Fibroblast of peridontal ligament (primary cell): ENCODE results near the gene PCP4.

Source experiments
- DNase-seq: peaks from one replicate; pipeline ENCODE4 v3.0.0-alpha.2; 2010; ENCODE audit errors: extremely low read depth

PCP4 gene

DNA sequence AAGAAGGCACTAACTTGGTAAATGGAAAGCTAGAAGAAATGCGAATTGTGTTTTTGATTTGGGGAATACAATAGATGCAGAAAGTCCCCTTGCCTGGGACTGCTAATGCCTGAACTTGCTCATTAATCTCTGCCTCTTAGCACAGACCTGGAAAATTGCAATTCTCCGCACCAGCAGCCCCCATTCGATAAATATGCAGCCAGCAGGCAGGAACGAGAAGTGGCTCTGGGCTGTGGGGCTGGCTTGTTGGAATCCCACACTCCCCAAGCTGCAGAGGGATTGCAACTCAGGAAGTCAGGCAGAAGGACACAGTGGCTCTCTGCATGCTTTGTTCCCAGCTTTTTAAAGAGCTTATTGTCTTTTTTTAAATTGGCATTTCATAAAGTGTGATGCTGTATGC is 51.3 kb downstream of the PCP4 start:
- no peak for DNase-seq

DNA sequence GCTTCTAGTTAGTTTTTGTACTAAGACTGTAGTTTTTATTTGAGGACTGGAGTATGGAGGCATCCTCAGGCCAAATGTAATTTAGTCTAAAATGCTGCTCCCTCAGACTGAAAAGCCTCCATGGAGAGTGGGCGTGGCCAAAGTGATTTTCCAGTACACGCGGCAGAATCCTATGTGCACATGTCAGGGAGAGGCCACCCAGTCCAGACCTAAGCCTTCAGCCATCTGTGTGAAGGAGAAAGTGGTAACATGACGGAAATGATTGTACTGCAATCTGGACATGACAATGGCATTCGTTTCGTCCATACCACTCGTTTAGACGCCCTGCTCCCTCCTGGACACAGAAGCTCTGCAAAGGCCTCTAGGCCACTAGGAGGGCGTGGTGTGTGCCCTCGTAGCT is 56.2 kb downstream of the PCP4 start:
- DNase-seq = no peak

DNA sequence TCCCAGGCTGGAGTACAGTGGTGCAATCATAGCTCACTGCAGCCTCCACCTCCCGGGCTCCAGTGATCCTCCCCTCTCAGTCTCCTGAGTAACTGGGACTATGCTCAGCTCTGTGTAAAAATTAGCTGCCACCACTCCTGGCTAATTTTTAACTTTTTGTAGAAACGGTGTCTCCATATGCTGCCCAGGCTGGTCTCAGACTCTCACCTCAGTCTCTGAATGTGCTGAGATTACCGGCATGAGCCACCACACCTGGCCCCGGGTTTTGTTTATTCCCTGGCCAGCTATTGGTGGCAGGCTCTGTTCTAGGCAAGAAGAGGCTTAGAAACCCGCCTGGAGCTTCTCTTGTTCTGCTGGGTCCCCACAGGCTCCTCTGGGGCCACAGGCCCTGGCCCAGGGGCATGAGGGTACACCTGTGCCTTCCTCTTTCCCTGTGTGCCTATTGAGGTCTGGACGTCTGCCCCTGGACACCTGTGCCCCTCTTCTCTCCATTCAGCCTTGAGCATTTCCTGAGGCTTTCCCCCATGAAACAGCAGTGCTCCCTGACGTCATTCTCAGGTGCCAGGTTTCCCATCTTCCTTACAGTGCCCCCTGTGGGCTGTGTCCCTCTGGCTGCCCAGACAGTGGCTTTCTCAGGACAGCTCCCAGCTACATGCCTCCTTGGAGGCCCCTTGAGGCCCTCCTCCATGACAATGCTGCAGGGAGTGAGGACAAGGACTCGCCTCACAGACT is 57.5 kb downstream of the PCP4 start:
- no peak for DNase-seq

DNA sequence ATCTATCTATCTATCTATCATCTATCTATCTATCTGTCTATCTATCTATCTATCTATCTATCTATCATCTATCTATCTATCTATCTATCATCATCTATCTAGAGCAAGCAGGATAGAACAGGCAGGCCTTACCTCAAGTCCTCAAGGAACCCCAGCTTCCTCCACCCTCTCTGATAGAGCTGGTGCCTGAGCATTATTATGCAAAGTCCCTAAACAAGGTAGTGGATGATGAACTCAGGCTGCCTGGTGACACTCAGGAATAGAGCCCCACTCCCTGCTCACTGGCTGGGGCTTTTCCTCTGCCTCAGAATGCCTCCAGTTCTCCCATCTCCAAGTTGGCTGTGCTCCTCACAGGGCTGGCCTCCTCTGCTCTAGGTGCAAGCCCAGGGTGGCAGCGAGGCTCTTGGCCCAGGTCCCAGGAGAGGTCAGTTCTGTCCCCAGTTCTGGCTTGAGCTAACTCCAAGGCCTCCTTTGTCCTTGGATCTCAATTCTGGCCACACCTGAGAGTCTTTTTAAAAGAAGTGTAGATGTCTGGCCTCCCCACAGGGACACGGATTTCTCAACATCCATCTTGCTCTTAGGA is 60.2 kb downstream of the PCP4 start:
- DNase-seq = no peak

DNA sequence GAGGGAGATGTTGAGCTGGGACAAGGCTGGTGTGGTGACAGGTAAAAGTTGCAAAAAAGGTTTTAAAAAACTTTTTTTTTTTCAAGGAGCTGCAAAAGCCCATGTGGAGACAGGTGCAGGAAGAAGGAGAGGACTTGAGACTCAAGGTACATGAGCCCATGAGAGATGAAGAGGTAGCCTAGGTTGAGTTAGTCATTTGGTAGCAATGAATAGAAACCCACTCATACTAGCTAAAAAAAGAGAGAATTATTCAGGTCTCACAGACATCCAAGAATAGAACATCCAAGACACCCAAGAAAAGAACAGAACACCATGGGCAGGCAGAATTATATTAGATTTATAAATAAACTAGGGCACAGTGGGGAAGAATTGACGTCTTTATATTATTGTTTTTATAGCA is 65.1 kb downstream of the PCP4 start:
- DNase-seq = no peak

DNA sequence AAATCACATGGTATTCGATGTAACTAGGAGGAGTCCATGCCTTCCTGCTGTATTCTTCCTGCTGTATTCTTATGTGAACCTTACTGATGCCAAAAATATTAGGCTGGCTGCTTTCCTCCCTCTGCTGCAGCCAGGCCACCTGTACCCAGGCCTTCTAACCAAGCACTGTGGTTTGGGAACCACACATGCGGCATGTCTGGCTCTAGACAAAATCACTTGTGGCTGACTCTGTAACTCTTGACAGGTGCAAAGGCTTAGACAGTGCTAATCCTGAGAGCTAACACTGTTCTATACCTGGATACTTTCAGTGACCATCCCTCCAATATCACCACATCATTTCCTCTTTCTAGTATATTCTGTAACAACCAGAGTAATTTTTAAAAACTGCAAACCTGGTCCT is 67.7 kb downstream of the PCP4 start:
- DNase-seq = no peak

DNA sequence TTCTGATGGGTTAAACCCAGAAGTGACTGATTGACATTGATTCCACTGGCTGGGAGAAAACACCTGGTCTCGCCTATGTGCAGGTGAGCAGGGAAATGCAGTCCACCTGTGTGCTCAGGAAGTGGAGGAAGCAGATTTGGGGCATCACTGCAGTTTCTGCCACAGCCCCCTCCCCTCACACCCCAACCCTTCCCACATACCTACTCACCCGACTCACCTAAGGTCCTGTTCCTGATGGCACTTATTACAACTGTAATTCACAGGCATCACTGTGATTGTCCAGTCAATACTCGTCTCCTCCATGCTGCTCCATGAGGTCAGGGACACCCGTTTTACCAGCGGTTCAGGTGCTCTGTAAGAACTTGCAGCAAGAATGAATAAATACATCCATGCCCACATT is 68.5 kb downstream of the PCP4 start:
- DNase-seq = no peak

DNA sequence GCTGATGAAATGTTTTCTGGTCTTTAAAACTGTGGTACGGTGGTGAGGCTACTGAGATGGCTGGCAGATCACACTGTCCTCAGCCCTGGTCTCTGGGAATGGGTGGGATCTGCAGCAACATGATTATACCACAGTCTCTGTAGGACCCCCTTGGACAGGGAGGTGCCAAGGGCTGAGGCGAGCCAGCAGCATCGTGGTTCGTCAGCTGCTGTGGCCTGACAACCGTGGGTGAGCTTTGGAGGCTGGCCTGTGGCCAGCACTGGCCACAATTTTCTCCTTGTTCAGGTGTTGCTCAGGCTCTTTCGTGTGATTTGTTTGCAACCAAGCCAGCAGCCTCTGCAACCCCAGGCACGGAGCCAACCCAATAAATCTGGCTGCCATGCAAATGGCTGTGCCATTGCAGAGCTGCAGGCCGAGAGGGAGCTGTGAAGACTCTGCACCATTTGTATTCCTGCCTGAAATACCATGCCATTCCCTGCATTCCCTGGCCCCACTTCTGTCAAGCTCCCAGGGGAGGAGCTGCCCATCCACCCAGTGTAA is 70.9 kb downstream of the PCP4 start:
- no peak for DNase-seq

DNA sequence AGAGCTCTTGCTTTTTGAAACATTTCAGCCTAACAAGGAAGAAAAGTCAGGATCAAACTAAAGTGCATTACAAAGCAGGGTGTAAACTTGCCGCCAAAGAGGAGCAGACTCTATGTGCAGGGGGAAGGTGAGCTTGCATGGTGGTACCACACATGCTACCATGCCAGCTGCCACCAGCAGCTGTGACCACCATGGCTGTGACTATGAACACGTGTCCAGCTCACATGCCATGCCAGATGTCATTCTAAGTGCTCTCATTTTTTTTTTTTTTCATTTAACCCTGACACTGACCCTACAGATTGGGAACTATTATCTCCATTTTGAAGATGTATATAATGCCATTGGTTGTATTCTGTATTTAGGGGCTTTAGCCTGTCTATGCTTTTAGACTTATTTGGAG is 79.0 kb downstream of the PCP4 start:
- no peak for DNase-seq

DNA sequence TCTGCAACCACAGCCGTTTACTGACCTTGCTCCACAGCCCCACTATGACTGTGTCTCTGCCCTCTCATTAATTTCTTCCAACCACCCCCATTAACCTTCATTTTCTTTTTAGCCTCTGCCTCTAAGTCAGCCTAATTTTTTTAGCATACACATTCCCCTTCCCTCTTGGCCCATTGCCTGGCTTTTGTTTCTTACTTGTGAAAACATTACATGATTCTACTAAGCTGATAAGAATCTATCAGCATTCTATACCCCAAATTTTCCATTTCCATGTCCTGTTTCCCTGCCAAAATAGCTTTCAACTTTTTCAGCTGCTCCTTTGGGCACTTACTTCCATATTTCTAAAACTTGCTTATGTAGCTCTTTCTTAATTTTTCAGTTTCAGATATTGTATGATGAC is 79.8 kb downstream of the PCP4 start:
- no peak for DNase-seq

DNA sequence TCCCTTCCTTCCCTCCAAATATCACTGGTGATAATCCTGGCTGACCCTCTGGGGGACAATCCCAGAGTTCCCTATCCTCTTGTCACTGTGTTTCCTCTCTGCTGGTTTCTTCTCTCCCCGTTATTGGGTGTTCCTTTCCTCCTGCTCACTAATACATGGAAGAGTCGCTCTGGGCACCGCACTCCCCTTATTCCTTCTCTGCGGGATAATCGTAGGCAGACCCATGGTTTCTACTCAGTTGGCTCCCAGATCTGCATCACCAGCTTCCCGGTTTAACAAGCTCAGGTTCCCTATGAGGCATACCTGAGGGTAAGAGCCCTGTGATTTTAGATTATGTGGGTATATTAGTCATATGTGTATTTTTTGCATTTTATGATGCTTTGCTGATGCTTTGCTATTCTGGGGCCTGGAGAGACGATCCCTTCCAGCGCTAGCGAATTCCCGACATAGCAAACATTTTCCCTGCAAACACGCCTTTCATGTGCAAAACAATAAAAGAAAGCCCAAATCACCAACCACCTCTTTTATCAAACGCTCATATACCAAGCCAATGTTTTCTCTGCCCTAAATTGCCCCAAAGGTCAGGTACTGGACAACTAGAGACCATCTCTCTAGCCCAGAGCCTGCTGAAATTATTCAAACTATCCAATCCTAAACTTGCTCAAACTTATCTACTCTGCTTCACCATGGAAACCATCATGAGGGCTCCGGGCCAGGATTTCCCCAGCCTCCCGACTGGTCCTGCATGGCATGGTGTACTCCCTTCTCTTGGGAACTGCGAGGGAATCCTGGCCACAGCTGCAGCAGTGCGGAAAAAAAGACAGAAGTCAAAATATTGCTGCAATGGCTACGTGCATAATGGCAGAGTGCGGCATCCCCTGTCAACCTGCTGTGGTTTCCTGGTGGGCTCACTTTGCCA is 84.2 kb downstream of the PCP4 start:
- DNase-seq = no peak

DNA sequence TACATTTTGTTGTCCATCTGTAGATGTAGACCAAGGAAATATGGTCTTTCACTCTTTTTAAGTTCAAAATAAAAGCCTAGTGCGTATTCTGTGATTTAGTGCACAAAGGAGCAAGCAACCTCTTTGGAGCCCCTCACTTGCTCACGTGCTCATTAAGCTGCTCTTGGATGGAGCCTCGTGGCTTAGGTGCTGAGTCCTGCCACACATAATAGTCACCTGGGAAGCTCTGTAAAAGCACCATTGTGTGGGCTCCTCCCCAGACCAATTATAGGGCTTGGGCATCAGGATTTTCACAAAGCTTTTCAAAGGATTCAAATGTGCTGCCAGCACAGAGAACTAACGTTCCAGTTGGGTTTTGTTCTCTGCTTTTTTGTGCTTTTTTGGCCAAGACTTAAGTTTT is 85.0 kb downstream of the PCP4 start:
- no peak for DNase-seq

DNA sequence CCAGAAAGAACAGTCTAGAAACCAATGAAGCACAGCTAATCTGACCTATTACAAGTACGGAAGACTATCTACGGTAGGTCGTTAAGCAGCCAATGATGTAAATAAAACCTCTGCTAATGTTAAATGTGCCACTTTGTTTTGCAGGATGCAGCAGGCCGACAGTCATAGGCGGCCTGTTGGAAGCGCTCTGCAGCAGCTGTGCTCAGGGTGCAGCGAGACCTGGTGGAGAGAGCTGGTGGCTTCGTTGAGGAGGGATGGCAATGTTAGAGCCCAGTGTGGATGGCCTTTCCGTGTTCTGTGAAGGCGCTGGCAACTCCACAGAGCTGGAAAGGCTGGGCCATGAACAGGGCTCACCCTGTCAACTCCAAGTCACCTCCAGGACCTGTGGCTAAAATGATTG is 87.3 kb downstream of the PCP4 start:
- no peak for DNase-seq

DNA sequence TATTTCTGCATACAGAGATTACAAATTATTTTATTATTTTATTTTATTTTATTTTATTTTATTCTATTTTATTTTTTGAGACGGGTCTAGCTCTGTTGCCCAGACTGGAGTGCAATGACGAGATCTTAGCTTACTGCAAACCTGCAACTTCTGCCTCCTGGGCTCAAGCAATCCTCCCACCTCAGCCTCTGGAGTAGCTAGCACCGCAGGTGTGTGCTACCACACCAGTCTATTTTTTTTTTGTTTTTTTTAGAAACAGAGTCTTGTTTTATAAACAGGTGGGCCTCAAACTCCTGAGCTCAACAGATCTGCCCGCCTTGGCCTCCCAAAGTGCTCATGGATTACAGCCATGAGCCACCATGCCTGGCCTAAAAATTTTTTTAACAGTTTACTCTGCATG is 88.1 kb downstream of the PCP4 start:
- DNase-seq = no peak

DNA sequence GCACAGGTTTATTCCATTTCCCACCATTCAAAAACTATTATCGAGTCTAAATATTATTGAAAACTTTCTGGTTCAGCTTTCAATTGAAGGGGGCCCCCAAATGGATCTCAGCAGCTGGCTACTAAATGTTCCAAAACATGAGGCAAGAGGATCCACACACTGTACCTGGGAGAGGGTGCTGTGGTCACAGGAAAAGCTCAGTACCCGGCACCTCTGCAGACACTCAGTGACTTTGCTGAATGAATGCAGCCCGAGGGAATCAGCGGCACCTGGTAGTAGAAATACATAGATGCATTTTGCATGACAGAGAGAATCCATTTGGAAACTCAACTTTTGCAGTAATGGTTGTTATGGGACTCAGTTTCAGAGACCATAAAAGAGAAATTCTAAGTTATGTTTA is 89.3 kb downstream of the PCP4 start:
- DNase-seq = no peak

DNA sequence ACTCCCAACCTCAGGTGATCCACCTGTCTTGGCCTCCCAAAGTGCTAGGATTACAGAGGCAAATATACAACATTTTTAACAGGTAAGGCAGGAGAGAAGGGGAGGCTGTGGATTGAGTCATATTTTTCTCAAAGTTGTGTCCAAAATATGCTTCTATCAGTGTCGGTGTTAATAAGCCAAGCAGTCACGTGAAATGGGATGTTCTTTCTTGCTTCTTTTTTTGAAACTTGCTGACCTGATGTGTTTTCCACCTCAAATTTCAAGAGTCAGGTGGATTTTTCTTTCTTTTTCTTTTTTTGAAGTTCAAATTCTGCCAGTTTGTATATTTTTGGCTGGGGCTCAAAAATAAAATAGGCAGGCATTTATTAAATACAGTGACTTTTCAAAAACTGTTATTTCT is 91.5 kb downstream of the PCP4 start:
- DNase-seq = no peak

DNA sequence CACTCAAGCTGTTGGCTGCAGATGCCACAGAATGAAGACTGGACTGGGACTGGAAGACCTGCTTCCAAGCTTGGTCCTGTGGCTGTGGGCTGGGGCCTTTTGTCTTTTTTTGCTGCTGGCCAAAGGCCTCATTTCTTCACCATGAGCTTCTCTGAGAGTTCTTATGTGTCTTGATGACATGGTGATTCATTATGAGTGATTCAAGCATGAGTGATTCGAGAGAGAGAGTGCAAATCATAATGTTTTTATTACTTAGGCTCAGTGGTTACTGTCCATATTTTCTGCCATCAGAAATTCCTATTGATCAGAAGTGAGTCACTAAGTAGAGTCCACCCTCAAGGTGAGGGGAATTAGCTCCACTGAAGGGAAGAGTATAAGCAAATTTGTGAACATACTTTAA is 94.0 kb downstream of the PCP4 start:
- DNase-seq = no peak

DNA sequence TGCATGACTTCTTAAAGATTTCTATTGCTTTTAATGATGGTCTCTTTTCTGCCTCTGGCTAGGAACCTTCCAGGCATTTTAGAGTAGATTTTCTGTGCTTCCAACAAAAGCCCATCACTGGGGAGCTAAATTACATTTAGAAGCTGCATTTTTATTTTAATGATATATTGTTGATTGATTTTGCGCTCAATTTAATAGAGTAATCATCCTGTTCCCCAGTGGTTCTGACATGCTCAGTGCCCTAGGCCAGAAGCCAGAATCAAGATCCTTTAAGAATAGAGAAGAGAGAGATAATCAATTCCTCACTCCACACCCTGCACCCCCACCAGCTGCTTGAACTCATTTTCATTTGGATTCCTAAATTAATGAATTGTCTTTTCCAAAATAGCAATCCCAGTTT is 97.8 kb downstream of the PCP4 start:
- no peak for DNase-seq

DNA sequence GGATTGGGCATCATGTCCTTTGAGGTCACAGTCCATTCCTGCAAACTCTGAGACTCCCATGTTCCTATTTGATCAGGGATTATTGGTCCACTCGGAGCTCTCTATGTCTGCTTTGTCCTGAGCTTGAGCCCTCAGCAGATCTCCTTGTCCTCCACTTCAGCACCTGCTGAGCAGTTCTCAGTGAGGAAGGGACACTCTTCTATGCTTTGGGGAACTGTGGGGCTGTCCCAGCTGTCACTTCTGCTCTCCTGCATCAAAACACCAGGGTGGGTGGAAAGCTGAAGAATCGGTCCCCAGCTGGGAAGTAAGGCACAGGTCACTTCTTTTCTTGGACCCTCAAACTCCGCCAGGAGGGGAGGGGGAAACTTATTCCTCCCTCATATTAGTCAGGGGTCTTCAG is 99.5 kb downstream of the PCP4 start:
- no peak for DNase-seq

DNA sequence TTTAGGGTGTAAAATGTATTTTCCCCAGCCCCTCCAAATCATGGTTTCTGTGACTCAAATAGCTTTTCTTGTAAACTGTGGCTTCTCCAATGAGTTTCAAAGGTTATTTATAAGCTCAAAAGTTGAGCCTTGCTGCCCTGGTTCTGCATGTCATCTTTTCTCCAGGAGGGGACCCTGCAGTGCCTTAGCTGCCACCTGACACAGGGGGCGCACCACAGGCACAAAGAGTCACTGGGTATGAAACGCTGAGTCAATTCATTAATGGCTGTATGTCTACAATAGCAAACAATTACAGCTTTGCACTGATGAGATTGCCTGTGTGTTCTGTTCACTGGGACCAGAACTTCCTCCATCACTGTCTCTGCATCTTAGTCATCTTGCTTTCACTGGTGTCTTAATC is 100.8 kb downstream of the PCP4 start:
- DNase-seq = no peak

DNA sequence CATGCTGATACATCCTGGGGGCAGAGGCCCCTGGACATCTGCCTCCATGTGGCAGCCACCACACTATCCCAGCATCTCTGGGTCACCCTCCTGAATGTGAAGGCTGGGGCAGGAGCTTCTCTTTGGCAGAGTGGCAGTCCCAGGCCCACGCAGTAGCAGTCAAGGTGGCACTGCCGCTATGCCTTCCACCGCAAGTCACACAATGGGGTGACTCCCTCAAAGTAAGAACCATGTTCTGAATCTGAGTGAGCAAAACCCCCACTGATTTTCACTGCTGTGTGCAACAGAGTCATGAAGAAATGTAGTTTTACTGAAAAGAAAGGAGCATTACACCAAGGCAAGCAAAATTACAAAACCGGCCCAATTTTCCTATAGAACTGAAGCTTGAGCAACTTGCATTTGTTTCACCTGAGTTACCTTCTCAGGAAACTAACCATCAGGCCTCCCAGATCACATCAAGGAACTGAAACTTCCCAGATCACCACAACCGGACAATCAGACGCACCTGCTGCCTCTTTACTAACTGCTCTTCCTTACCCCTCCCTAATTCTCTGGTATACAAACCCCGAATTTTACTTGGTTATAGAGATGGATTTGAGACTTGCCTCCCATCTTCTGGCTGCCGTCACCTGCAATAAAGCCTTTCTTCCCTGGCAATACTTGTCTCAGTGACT is 102.6 kb downstream of the PCP4 start:
- no peak for DNase-seq

DNA sequence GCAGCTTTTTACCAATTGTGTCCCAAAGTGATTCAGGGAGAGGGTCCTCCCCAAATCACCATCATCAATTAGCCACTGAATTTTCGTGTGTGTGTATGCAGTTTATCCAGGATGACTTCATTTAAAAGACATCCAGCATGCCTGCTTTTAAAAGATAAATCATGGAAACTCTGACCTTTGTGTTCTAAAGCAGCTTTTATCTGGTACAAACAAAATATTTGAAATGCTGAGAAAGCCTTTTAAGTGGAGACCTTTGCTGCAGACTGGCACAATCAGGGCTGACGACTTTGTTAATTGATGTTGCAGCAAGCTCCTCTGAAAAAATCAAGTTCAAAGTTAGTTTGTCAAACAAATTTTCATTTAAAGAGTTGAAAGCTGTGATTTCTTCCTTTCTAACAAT is 104.7 kb downstream of the PCP4 start:
- DNase-seq = no peak
